Activated CD4-positive, alpha-beta memory T cell treated with anti-CD3 and anti-CD28 coated beads, Interleukin-2, amount 10 ng/mL, durations not matched to agents 7 days and 5 days (primary cell): Measurements from ENCODE around the gene ALAS1. TPM values are rescaled to one million over a fixed set of nuclear protein-coding genes. Genes with fewer than 3 reads are reported as not detected.

ENCODE experiments used
- CTCF ChIA-PET: fragments of 350-600 bp; sonication (Branson Sonifier 250); formaldehyde crosslinking; loops from one replicate; lab custom pipeline; 2021; ENCODE audit warnings: antibody characterized with exemption, inconsistent platforms; lab: Charles Lee
- POLR2A ChIA-PET: fragments of 350-600 bp; sonication (Branson Sonifier 250); formaldehyde crosslinking; loops from one replicate; lab custom pipeline; 2021; ENCODE audit warnings: antibody characterized with exemption; lab: Charles Lee
- DNase-seq: peaks from one replicate; pipeline ENCODE4 v3.0.0-alpha.2; 2020
- H3K27ac Mint-ChIP-seq: one replicate; pipeline ENCODE4 v1.8.0; 2021; ENCODE audit warnings: mild to moderate bottlenecking, mixed read lengths
- H3K27me3 Mint-ChIP-seq: one replicate; pipeline ENCODE4 v1.8.0; 2021; ENCODE audit warnings: mixed read lengths
- H3K36me3 Mint-ChIP-seq: one replicate; pipeline ENCODE4 v1.8.0; 2021; ENCODE audit warnings: low read depth, mixed read lengths
- H3K4me1 Mint-ChIP-seq: one replicate; pipeline ENCODE4 v1.8.0; 2021; ENCODE audit warnings: mixed read lengths
- H3K4me3 Mint-ChIP-seq: one replicate; pipeline ENCODE4 v1.8.0; 2021; ENCODE audit warnings: mild to moderate bottlenecking, mixed read lengths
- H3K9me3 Mint-ChIP-seq: one replicate; pipeline ENCODE4 v1.8.0; 2021; ENCODE audit warnings: mixed read lengths
- total RNA-seq, 2 experiments: library from RNA; stranded (reverse); gene quantifications; one replicate each; pipeline ENCODE4 v1.2.3, GENCODE V29; 2021

Gene ALAS1
- total RNA-seq, 2 experiments from 2014 or later = 62.1 to 62.6 TPM

- no peak for DNase-seq
- H3K4me3 Mint-ChIP-seq = no peak overlapping the region
- H3K4me1 Mint-ChIP-seq = peaks cover 50% of the 10 kb centered on the region
- H3K27me3 Mint-ChIP-seq = no peaks in the 10 kb centered on the region
- no peaks in the 10 kb centered on the region for H3K9me3 Mint-ChIP-seq
- peaks cover 32% of the 10 kb centered on the region for H3K36me3 Mint-ChIP-seq
- ChIA-PET CTCF (interaction anchor here (1.9 to 3.9 kb wide), 2 partner anchors 10 to 113 kb away, joined by 4 to 19 read pairs; no protein-coding TSS in a partner anchor), POLR2A (interaction anchor here (3.1 to 11.1 kb wide), 2 partner anchors 11 to 51 kb away, joined by 20 to 121 read pairs; partner anchors contain the start of genes TWF2 and WDR82)
- no peak overlapping the region for H3K27ac Mint-ChIP-seq
These were observed 29.2 kb downstream of the ALAS1 start for GRCh38 chr3:52227117-52227516.

DNA sequence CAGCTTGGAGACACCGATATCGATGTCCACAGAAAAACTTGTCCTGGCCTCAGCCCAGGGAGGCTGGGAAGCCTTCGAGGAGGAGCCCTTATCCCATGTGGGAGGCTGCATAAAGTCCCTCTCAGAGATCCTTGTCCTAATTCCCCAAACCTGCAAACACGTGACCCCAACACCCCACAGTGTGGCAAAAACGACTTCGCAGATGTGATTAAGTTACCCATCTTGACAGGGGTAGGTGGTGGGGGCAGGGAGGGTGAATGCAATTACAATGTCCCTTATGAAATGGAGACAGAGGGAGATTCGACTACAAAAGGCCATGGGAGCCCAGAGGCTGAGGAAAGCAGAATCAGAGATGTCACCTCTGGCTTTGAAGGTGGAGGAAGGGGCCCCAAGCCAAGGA lies 29.8 kb downstream of the ALAS1 start:
- Mint-ChIP-seq H3K36me3 (peaks cover 36% of the 10 kb centered on the region), H3K4me1 (peaks cover 49% of the 10 kb centered on the region), H3K27ac (peak overlapping the region; percentile 35), H3K4me3 (no peak overlapping the region), H3K27me3 (no peaks in the 10 kb centered on the region), H3K9me3 (no peaks in the 10 kb centered on the region)
- POLR2A ChIA-PET = interaction anchor here (3.1 kb wide), 1 partner anchor 50 kb away, joined by 20 read pairs; the partner anchor contains the start of gene WDR82
- no peak for DNase-seq
- CTCF ChIA-PET = interaction anchor here (1.9 to 3.9 kb wide), 2 partner anchors 11 to 112 kb away, joined by 4 to 19 read pairs; no protein-coding TSS in a partner anchor

DNA sequence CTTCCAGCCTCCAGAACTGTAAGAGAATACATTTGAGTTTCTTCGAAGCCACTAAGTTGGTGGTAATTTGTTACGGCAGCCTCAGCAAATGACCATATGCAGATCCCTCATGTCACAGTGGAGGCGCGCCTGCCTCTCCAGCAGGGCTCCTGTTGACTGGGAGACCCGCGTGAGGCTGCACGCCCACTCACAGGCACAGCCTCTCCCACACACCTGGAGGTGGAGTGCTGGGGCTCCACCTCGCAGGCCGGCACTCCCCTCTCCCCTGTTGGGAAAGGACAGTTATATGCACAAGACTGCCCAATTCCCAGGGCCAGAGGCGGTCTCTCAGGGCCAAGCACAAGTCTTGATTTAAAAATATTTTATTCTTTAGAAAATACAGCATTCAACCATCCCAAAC lies 30.3 kb downstream of the ALAS1 start:
- POLR2A ChIA-PET = interaction anchor here (3.1 kb wide), 1 partner anchor 49 kb away, joined by 20 read pairs; the partner anchor contains the start of gene WDR82
- H3K9me3 Mint-ChIP-seq = no peaks in the 10 kb centered on the region
- no peak overlapping the region for H3K27ac Mint-ChIP-seq
- DNase-seq = no peak
- H3K4me1 Mint-ChIP-seq = peaks cover 48% of the 10 kb centered on the region
- H3K4me3 Mint-ChIP-seq = no peak overlapping the region
- CTCF ChIA-PET = interaction anchor here (1.9 kb wide), 1 partner anchor 12 kb away, joined by 4 read pairs; no protein-coding TSS in a partner anchor
- H3K36me3 Mint-ChIP-seq = peaks cover 36% of the 10 kb centered on the region
- no peaks in the 10 kb centered on the region for H3K27me3 Mint-ChIP-seq

DNA sequence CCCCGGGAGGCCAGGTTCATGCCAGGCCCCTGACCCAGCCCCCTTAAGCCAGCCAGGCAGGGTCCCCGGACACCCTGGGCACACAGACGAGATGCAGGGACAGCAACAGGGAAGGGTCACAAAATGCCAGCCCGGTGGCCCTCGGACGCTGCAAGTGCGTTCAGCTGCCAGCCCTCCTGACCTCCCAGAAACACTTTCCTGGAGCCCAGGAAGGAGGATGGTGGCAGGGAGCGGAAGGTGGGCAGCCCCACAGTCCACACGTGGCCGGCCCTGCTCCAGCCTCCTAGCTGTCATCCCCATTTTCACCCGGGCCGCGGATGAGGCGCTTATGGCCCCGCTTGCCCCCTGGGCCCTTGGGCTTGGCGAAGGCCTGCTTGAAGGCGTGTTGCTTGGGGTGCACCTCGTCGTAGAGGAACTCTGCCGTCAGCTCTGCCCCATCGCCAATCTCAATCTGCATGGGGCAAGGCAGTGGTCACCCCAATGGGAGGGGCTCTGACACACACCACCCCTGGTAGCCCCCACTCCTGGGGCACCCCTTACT lies 30.9 kb downstream of the ALAS1 start:
- CTCF ChIA-PET = interaction anchor here (1.0 kb wide), 1 partner anchor 109 kb away, joined by 3 read pairs; no protein-coding TSS in a partner anchor
- peaks cover 40% of the 10 kb centered on the region for H3K36me3 Mint-ChIP-seq
- H3K27me3 Mint-ChIP-seq = no peaks in the 10 kb centered on the region
- H3K4me3 Mint-ChIP-seq = no peak overlapping the region
- POLR2A ChIA-PET = interaction anchor here (1.4 kb wide), 1 partner anchor 12 kb away, joined by 3 read pairs; no protein-coding TSS in a partner anchor
- DNase-seq = no peak
- peaks cover 46% of the 10 kb centered on the region for H3K4me1 Mint-ChIP-seq
- H3K9me3 Mint-ChIP-seq = no peaks in the 10 kb centered on the region
- no peak overlapping the region for H3K27ac Mint-ChIP-seq

DNA sequence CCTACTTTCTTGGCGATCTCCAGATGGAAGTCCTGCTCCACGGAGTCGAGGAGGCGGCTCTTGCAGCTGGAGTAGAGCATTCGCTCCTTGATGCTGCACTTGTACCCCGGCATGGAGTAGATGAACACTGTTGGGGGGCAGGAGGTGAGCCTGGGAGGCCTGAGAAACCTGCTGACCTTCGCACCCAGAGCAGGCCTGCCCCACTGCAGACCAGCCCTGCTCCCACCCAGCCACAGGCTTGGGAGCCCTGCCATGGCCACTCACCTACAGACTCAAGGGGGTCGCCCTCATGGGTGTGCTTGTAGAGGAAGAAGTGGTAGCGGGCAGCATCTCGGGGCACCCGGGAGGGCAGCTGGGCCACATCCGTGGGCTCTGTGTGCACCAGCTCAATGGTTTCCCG lies 31.7 kb downstream of the ALAS1 start:
- Mint-ChIP-seq H3K27me3 (no peaks in the 10 kb centered on the region), H3K9me3 (no peaks in the 10 kb centered on the region), H3K4me3 (no peak overlapping the region), H3K4me1 (peaks cover 47% of the 10 kb centered on the region), H3K27ac (no peak overlapping the region), H3K36me3 (peaks cover 49% of the 10 kb centered on the region)
- CTCF ChIA-PET = interaction anchor here (1.0 to 4.2 kb wide), 3 partner anchors 12 to 109 kb away, joined by 3 to 29 read pairs (median 25); partner anchors contain the start of gene WDR82
- POLR2A ChIA-PET = interaction anchor here (1.4 to 3.5 kb wide), 2 partner anchors 11 to 48 kb away, joined by 3 to 26 read pairs; partner anchors contain the start of gene WDR82
- no peak for DNase-seq

DNA sequence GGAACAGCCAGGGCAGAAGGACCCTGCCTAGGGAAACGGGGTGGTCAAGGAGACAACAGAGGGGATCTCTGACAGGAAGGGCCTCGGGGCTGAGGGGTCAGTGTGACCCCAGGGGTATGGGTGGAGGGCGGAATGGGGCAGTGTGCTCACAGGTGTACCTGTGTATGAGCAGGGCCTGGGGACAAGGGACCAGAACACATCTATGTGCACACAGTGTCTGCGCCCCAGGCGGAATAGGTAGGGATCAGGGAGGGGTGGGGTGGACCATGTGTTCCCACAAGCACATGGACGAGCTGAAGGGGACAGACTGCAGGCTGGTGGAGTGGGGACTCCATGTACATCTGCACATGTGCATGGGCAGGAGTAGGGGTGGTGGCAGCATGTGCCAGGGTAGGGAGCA lies 32.5 kb downstream of the ALAS1 start:
- no peaks in the 10 kb centered on the region for H3K27me3 Mint-ChIP-seq
- H3K27ac Mint-ChIP-seq = no peak overlapping the region
- H3K9me3 Mint-ChIP-seq = no peaks in the 10 kb centered on the region
- peaks cover 47% of the 10 kb centered on the region for H3K4me1 Mint-ChIP-seq
- peaks cover 55% of the 10 kb centered on the region for H3K36me3 Mint-ChIP-seq
- ChIA-PET CTCF (interaction anchor here (0.7 to 9.0 kb wide), 12 partner anchors 9 to 173 kb away, joined by 3 to 147 read pairs (median 12); partner anchors contain the start of gene WDR82), POLR2A (interaction anchor here (0.9 to 3.5 kb wide), 11 partner anchors 9 to 155 kb away, joined by 3 to 26 read pairs (median 6); partner anchors contain the start of genes GLYCTK and WDR82)
- H3K4me3 Mint-ChIP-seq = no peak overlapping the region
- DNase-seq = no peak

- CTCF ChIA-PET = interaction anchor here (0.7 to 9.0 kb wide), 23 partner anchors 10 to 217 kb away, joined by 3 to 147 read pairs (median 4); partner anchors contain the start of genes DNAH1 and WDR82
- DNase-seq = no peak
- peaks cover 60% of the 10 kb centered on the region for H3K36me3 Mint-ChIP-seq
- H3K4me1 Mint-ChIP-seq = peaks cover 46% of the 10 kb centered on the region
- H3K9me3 Mint-ChIP-seq = no peaks in the 10 kb centered on the region
- H3K27ac Mint-ChIP-seq = no peak overlapping the region
- POLR2A ChIA-PET = interaction anchor here (0.9 to 3.5 kb wide), 12 partner anchors 9 to 154 kb away, joined by 3 to 26 read pairs (median 6); partner anchors contain the start of genes GLYCTK and WDR82
- H3K4me3 Mint-ChIP-seq = no peak overlapping the region
- no peaks in the 10 kb centered on the region for H3K27me3 Mint-ChIP-seq
These were observed 33.0 kb downstream of the ALAS1 start for GRCh38 chr3:52230889-52231499.

GRCh38 chr3:52231502-52232278 lies 33.7 kb downstream of the ALAS1 start:
- Mint-ChIP-seq H3K27me3 (no peaks in the 10 kb centered on the region), H3K9me3 (no peaks in the 10 kb centered on the region), H3K4me3 (no peak overlapping the region), H3K36me3 (peaks cover 65% of the 10 kb centered on the region), H3K27ac (peak overlapping the region; percentile 63), H3K4me1 (peaks cover 45% of the 10 kb centered on the region)
- POLR2A ChIA-PET = interaction anchor here (0.9 to 3.5 kb wide), 12 partner anchors 9 to 154 kb away, joined by 3 to 26 read pairs (median 6); partner anchors contain the start of genes GLYCTK and WDR82
- CTCF ChIA-PET = interaction anchor here (0.8 to 9.0 kb wide), 28 partner anchors 10 to 216 kb away, joined by 3 to 147 read pairs (median 4); partner anchors contain the start of genes DNAH1, GLYCTK, POC1A and WDR82
- DNase-seq = peak; percentile 87

DNA sequence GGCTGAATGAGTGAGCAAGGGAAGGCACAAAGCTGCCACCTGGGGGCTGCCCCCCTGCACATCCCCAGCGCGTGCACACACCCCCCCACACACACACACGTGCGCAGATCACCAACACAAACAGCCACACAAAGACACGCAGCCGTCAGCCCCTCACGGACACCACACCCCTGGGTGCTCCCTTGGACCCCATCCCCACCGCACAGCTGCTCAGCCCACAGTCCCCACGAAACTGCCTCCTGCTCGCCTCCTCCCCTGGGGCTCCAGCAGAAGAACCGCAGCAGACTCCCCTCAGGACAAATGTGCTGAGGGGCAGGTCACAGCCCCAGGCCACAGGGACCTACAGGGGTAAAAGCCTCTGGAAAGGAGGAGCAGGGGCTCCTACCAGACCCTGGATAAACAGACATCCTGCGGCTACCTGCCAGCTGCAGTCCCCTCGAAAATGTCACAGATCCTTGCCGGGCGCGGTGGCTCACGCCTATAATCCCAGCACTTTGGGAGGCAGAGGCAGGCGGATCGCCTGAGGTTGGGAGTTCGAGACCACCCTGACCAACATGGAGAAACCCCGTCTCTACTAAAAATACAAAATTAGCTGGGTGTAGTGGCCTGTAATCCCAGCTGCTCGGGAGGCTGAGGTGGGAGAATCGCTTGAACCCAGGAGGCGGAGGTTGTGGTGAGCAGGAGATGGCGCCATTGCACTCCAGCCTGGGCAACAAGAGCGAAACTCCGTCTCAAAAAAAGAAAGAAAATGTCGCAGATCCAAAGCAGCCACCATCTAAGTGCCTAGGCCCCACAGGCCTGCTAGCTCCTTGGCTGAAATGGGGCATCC lies 34.5 kb downstream of the ALAS1 start:
- H3K4me3 Mint-ChIP-seq = no peak overlapping the region
- no peaks in the 10 kb centered on the region for H3K27me3 Mint-ChIP-seq
- peak overlapping the region; percentile 47 for H3K27ac Mint-ChIP-seq
- no peaks in the 10 kb centered on the region for H3K9me3 Mint-ChIP-seq
- ChIA-PET CTCF (interaction anchor here (1.1 to 9.0 kb wide), 20 partner anchors 9 to 215 kb away, joined by 3 to 147 read pairs (median 6); partner anchors contain the start of genes DNAH1, GLYCTK, POC1A and WDR82), POLR2A (interaction anchor here (1.2 to 3.5 kb wide), 9 partner anchors 8 to 107 kb away, joined by 3 to 26 read pairs (median 9); partner anchors contain the start of genes GLYCTK, PPM1M and WDR82)
- H3K4me1 Mint-ChIP-seq = peaks cover 52% of the 10 kb centered on the region
- peak; percentile 46 for DNase-seq
- peaks cover 65% of the 10 kb centered on the region for H3K36me3 Mint-ChIP-seq

DNA sequence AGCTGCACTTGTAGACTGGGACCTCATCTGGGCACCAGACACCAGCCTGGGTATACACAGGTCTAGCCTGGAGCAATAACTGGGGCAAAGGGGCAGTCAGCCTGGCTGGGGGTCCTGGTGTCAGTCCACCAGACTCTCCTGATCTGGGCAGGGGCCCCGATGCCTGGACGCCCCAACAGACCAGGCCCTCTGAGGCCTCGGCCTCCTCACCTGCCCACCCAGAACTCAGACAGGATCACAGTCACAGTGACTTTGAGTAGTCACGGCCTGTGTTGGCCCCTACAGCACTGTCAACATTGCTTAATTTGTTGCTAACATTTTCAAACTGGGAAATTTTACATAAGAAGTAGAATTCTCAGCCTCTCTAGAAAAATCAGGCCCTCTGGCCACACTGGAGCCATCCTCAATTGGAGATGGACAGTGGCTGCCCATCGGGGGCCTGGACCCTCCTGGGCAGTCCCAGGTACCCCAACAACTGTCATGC lies 35.2 kb downstream of the ALAS1 start:
- Mint-ChIP-seq H3K4me3 (no peak overlapping the region), H3K9me3 (no peaks in the 10 kb centered on the region)

GRCh38 chr3:52233968-52234367 lies 36.0 kb downstream of the ALAS1 start:
- no peaks in the 10 kb centered on the region for H3K27me3 Mint-ChIP-seq
- DNase-seq = no peak
- CTCF ChIA-PET = interaction anchor here (0.6 to 9.0 kb wide), 8 partner anchors 9 to 107 kb away, joined by 3 to 147 read pairs (median 6); partner anchors contain the start of genes GLYCTK and TLR9
- H3K4me1 Mint-ChIP-seq = peaks cover 62% of the 10 kb centered on the region
- POLR2A ChIA-PET = interaction anchor here (1.6 to 21.6 kb wide), 5 partner anchors 13 to 106 kb away, joined by 3 to 1001 read pairs (median 121); partner anchors contain the start of genes GLYCTK, PPM1M, TLR9 and WDR82
- H3K9me3 Mint-ChIP-seq = no peaks in the 10 kb centered on the region
- peak overlapping the region; percentile 21 for H3K27ac Mint-ChIP-seq
- peaks cover 65% of the 10 kb centered on the region for H3K36me3 Mint-ChIP-seq
- no peak overlapping the region for H3K4me3 Mint-ChIP-seq

More for the DNA sequence above, 35.2 kb downstream of the ALAS1 start:
- H3K27me3 Mint-ChIP-seq = no peaks in the 10 kb centered on the region
- peaks cover 58% of the 10 kb centered on the region for H3K4me1 Mint-ChIP-seq
- POLR2A ChIA-PET = interaction anchor here (1.2 to 3.5 kb wide), 3 partner anchors 12 to 55 kb away, joined by 3 to 26 read pairs (median 18); partner anchors contain the start of genes GLYCTK, PPM1M and WDR82
- H3K36me3 Mint-ChIP-seq = peaks cover 60% of the 10 kb centered on the region
- CTCF ChIA-PET = interaction anchor here (1.6 to 9.0 kb wide), 9 partner anchors 12 to 152 kb away, joined by 4 to 147 read pairs (median 8); partner anchors contain the start of genes GLYCTK, POC1A and WDR82
- DNase-seq = no peak
- peak overlapping the region; percentile 31 for H3K27ac Mint-ChIP-seq
